Measurements from ENCODE around the gene SREBF2.

- TF ChIP-seq CTCF (IDR thresholded peaks at IDR 0.05; ENCODE audit: low read length) = no peak
- no peak for TF ChIP-seq EZH2 (IDR thresholded peaks at IDR 0.05; ENCODE audit: borderline replicate concordance, low read length)
Observed at GRCh38 chr22:41844513-41844912, 11.6 kb downstream of the SREBF2 start.
